Osteoblast (primary cell): ENCODE measurements around the gene GSTM3. TPM values are rescaled to one million over a fixed set of nuclear protein-coding genes. Genes with fewer than 3 reads are reported as not detected.

Experiments used
- DNase-seq: peaks from one replicate; pipeline ENCODE4 v3.0.0; 2011; ENCODE audit warnings: low spot score, mixed read lengths; ENCODE audit not compliant: insufficient read length; ENCODE audit errors: missing footprints
- H2AFZ ChIP-seq: 2 replicates; pipeline ENCODE4 v1.6.0; 2011; ENCODE audit warnings: mild to moderate bottlenecking, low read length
- H3K27ac ChIP-seq: 2 replicates; pipeline ENCODE4 v1.5.1; 2011; ENCODE audit warnings: mild to moderate bottlenecking, low read depth, low read length, moderate library complexity
- H3K27me3 ChIP-seq: 2 replicates; pipeline ENCODE4 v1.6.0; 2012; ENCODE audit warnings: mild to moderate bottlenecking, control low read depth, inconsistent platforms, low read length, moderate library complexity; ENCODE audit not compliant: insufficient read depth
- H3K36me3 ChIP-seq: 2 replicates; pipeline ENCODE4 v1.5.1; 2011; ENCODE audit warnings: mild to moderate bottlenecking, low read length, control low read depth, moderate library complexity; ENCODE audit not compliant: insufficient read depth
- H3K4me1 ChIP-seq: 2 replicates; pipeline ENCODE4 v1.5.1; 2011; ENCODE audit warnings: mild to moderate bottlenecking, low read length, control low read depth, moderate library complexity; ENCODE audit not compliant: insufficient read depth
- H3K4me2 ChIP-seq: 2 replicates; pipeline ENCODE4 v1.6.0; 2011; ENCODE audit warnings: mild to moderate bottlenecking, low read length; ENCODE audit not compliant: insufficient read depth
- H3K4me3 ChIP-seq: fragments of 200-600 bp; sonication (generic); 3 replicates; pipeline ENCODE4 v1.5.1; 2012; ENCODE audit warnings: mild to moderate bottlenecking, low read length, inconsistent platforms; ENCODE audit not compliant: insufficient read depth
- H3K79me2 ChIP-seq: 2 replicates; pipeline ENCODE4 v1.6.0; 2012; ENCODE audit warnings: mild to moderate bottlenecking, low read length, control low read depth, inconsistent platforms; ENCODE audit not compliant: insufficient read depth
- H3K9me3 ChIP-seq: 2 replicates; pipeline ENCODE4 v1.5.1; 2011; ENCODE audit warnings: low read depth, low read length, control low read depth
- H4K20me1 ChIP-seq: 2 replicates; pipeline ENCODE4 v1.6.0; 2012; ENCODE audit warnings: mild to moderate bottlenecking, low read length, control low read depth; ENCODE audit not compliant: insufficient read depth
- total RNA-seq: library from RNA; depleted of rRNA; stranded (reverse); fragments of >200 nt; gene quantifications from 2 replicates; pipeline ENCODE4 v1.2.3, GENCODE V29; 2012
- TF ChIP-seq, protein P1 (sequence below): IDR thresholded peaks from 2 replicates; pipeline ENCODE4 v1.5.1; 2011; ENCODE audit warnings: mild to moderate bottlenecking, low read depth, low read length, moderate library complexity; ENCODE audit errors: extremely low read depth

GSTM3 gene
- total RNA-seq, 1 donor = 49.9 TPM

DNA sequence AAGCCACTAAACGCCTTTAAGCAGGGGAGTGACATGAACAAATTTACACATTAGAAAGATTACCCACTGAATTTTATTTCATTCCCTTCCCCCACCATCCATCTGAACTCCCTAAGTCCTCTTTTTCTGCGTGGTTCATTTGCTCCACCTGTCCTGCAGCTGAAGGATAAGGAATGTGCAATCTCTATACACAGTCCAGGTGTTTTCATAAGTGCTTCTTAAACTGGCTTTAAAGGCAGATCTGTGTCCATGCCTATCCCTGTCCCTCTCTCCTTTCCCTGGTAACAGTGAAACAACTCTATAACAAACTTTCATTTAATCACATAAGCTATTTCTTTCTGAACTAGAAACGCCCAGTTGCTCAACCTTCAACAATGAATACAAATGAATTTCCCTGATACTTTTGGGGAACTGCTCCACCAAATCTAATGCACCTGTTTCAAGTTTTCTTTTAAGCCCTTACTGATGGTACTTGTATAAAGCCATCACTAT, 8.4 kb downstream of the GSTM3 start:
- Histone ChIP-seq H3K27me3 (no peaks in the 10 kb centered on the region), H3K4me2 (no peak overlapping the region), H3K36me3 (peaks cover 17% of the 10 kb centered on the region), H2AFZ (no peak overlapping the region), H3K9me3 (no peaks in the 10 kb centered on the region), H3K4me1 (no peaks in the 10 kb centered on the region), H4K20me1 (no peaks in the 10 kb centered on the region), H3K79me2 (no peaks in the 10 kb centered on the region), H3K4me3 (no peak overlapping the region), H3K27ac (no peak overlapping the region)
- no peak for DNase-seq
- TF ChIP-seq, protein P1, sequence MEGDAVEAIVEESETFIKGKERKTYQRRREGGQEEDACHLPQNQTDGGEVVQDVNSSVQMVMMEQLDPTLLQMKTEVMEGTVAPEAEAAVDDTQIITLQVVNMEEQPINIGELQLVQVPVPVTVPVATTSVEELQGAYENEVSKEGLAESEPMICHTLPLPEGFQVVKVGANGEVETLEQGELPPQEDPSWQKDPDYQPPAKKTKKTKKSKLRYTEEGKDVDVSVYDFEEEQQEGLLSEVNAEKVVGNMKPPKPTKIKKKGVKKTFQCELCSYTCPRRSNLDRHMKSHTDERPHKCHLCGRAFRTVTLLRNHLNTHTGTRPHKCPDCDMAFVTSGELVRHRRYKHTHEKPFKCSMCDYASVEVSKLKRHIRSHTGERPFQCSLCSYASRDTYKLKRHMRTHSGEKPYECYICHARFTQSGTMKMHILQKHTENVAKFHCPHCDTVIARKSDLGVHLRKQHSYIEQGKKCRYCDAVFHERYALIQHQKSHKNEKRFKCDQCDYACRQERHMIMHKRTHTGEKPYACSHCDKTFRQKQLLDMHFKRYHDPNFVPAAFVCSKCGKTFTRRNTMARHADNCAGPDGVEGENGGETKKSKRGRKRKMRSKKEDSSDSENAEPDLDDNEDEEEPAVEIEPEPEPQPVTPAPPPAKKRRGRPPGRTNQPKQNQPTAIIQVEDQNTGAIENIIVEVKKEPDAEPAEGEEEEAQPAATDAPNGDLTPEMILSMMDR = no peak

DNA sequence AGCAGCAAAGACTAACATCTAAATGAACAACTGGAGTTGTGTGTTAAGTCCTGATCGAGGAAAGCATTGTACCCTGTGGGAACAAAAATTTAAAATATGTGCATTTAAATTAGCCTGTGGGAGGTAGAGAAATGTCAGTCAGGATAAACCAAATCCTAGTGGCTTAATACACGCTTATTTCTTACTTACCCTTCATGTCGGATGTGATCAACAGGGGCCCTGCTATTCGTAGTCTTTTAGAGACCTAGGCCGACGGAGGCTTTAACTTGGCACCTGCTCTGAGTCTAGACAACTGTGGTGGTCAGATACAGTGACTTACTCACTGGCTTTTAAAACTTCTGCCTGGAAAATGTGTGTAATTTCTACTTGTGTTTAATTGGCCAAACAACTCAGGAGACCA, 10.2 kb downstream of the GSTM3 start:
- TF ChIP-seq, protein P1 = no peak
- DNase-seq = no peak

GRCh38 chr1:109728870-109729269, 12.0 kb downstream of the GSTM3 start:
- TF ChIP-seq, protein P1 = no peak
- Histone ChIP-seq H3K4me1 (no peaks in the 10 kb centered on the region), H3K79me2 (no peaks in the 10 kb centered on the region), H3K9me3 (peaks cover 2% of the 10 kb centered on the region), H3K4me2 (no peak overlapping the region), H2AFZ (no peak overlapping the region), H4K20me1 (no peaks in the 10 kb centered on the region), H3K4me3 (no peak overlapping the region), H3K36me3 (no peaks in the 10 kb centered on the region), H3K27me3 (no peaks in the 10 kb centered on the region), H3K27ac (no peak overlapping the region)
- DNase-seq = no peak

More for the DNA sequence above, 10.2 kb downstream of the GSTM3 start:
- Histone ChIP-seq H3K27me3 (no peaks in the 10 kb centered on the region), H3K9me3 (peaks cover 2% of the 10 kb centered on the region), H3K4me3 (no peak overlapping the region), H3K79me2 (no peaks in the 10 kb centered on the region), H3K36me3 (peaks cover 6% of the 10 kb centered on the region), H2AFZ (no peak overlapping the region), H3K4me1 (no peaks in the 10 kb centered on the region), H4K20me1 (no peaks in the 10 kb centered on the region), H3K4me2 (no peak overlapping the region), H3K27ac (no peak overlapping the region)

- peaks cover 2% of the 10 kb centered on the region for H3K9me3 ChIP-seq
- H3K4me1 ChIP-seq = no peaks in the 10 kb centered on the region
- no peak overlapping the region for H3K4me2 ChIP-seq
- DNase-seq = no peak
- H3K36me3 ChIP-seq = no peaks in the 10 kb centered on the region
- H2AFZ ChIP-seq = no peak overlapping the region
- H3K79me2 ChIP-seq = no peaks in the 10 kb centered on the region
- TF ChIP-seq, protein P1 = no peak
- no peaks in the 10 kb centered on the region for H4K20me1 ChIP-seq
- H3K27me3 ChIP-seq = no peaks in the 10 kb centered on the region
- no peak overlapping the region for H3K27ac ChIP-seq
- H3K4me3 ChIP-seq = no peak overlapping the region
These were observed 14.0 kb downstream of the GSTM3 start for GRCh38 chr1:109726728-109727373.
